DND-41 (cell line): ENCODE results near the gene EIF6.

Source experiments
- EZH2 ChIP-seq: IDR thresholded peaks from 3 replicates; pipeline ENCODE4 v1.6.1; 2012; ENCODE audit warnings: borderline replicate concordance, low read depth, mild to moderate bottlenecking, moderate library complexity, low read length, inconsistent platforms; ENCODE audit not compliant: severe bottlenecking
- TF ChIP-seq, protein P1 (sequence below): IDR thresholded peaks from 2 replicates; pipeline ENCODE4 v1.5.1; 2012; ENCODE audit warnings: borderline replicate concordance, low read length, moderate library complexity, mild to moderate bottlenecking; ENCODE audit not compliant: poor library complexity, severe bottlenecking; ENCODE audit errors: extremely low read depth

DNA sequence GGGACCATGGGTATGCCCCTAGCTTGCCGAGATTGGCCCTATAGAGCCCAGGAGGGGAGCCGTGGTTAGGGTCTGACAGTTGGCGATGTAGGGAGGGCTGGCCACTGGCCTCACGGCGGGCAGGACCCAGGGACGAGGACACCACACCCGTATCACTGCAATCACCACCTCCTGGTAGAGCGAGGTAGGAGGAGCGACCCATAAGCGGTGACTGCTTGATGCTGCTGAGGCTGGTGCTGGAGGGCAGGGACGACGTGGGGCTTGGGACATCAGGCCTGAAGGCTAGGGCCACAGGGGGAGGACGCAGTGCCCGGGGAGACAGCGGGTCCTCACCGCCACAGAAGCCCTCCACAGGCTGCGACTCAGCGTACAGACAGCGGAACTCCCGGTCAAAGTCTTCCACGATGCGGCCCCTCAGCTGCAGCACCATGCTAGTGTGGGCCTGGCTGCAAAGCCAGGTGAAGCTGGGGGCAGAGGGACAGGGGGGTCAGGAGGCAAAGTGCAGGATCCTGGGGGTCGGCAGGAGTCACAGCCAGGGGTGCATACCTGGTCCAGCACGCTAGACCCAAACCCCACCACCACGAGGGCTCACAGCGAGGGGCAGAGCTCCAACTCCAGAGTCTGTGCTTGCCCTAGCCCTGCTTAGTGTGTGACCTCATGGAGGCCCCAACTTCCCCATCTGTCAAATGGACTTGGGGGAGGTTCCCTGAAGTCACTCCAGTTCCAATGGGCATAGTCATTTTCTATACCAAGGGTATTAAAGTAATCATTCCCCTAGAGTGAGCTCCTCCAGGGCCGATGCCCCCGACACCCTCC is 3.1 kb upstream of the EIF6 start:
- TF ChIP-seq, protein P1, sequence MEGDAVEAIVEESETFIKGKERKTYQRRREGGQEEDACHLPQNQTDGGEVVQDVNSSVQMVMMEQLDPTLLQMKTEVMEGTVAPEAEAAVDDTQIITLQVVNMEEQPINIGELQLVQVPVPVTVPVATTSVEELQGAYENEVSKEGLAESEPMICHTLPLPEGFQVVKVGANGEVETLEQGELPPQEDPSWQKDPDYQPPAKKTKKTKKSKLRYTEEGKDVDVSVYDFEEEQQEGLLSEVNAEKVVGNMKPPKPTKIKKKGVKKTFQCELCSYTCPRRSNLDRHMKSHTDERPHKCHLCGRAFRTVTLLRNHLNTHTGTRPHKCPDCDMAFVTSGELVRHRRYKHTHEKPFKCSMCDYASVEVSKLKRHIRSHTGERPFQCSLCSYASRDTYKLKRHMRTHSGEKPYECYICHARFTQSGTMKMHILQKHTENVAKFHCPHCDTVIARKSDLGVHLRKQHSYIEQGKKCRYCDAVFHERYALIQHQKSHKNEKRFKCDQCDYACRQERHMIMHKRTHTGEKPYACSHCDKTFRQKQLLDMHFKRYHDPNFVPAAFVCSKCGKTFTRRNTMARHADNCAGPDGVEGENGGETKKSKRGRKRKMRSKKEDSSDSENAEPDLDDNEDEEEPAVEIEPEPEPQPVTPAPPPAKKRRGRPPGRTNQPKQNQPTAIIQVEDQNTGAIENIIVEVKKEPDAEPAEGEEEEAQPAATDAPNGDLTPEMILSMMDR: no peak
- no peak for TF ChIP-seq EZH2
